Endothelial cell of hepatic sinusoid (primary cell): ENCODE measurements around the gene ADH7.
"Not testable (repeated sequence)": the region's sequence is repeated elsewhere in the genome, so short reads cannot be mapped to it uniquely, and the experiment has no call there.

ENCODE experiments used
- in situ Hi-C: cut with HindIII; loops from 2 replicates; pipeline ENCODE4 v1.10.0; 2017; ENCODE audit warnings: low sequenced_read_pairs

ADH7 gene

DNA sequence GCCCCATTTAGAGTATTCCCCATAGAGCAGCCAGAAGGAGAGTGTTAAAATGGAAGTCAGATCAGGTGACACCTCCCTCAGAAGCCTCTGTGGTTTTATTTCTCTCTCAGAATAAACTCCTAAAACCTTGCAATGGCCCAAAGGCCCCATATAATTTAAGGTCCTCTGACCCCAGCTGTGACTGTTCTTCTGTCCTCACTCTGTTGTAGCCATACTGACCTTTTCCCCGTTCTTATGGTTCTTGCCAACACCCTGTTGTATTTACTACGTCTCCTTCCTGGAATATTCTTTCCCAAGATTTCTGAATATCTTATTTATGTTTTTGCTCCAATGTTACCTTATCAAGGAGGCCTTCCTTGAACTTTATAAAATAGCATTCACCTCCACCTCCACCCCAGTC, 18.0 kb downstream of the ADH7 start:
- in situ Hi-C loops, result no loop called here

GRCh38 chr4:99415762-99416161, 19.4 kb downstream of the ADH7 start:
- in situ Hi-C loops, result not testable (repeated sequence)

DNA sequence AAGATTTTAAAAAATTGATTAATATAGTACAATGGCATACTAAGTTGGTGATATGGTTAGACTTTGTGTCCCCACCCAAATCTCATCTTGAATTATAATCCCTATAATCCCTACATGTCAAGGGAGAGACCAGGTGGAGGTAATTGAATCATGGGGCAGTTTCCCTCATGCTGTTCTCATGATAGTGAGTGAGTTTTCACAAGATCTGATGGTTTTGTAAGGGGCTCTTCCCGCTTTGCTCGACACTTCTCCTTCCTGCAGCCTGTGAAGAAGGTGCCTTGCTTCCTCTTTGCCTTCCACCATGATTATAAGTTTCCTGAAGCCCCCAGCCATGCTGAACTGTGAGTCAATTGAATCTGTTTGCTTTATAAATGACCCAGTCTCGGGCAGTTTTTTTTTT, 20.2 kb downstream of the ADH7 start:
- in situ Hi-C loops, result not testable (repeated sequence)

DNA sequence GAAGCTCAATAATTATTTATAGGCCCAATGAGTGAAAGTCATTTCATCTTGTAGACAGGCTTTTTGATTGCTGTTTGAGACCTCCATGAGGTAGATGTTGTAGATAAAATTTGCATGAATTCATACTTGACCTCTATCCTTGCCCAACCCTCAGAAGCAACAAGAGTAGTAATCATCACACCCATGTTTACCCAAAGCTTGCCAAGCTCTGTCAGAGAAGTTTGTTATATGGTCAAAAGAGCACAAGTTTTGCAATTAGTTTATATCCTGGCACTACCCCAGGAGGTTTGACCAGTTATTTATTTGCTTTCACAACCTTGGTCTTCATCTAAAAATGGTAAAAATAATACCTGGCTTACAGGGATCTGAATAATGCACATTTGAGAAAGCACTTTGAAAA, 20.7 kb downstream of the ADH7 start:
- in situ Hi-C loops, result no loop called here

GRCh38 chr4:99413140-99413539, 22.0 kb downstream of the ADH7 start:
- in situ Hi-C loops, result no loop called here

DNA sequence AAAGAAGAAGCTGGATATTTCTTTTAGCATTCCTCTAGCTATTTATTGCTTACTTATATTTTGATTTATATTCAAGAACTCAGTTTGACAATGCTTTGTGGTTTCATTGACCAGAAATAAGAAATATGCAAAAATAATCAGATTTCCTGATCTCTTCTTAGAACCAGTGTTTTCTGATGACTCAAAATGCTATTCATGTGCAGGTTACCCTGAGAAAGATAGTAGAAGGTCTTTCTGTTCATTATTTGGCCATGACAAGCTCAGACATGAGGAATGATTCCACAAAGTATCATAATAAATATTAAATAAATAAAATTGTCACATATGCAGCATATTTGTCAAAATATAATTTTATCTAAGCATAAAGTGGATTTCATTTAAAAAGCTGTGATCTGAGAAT, 24.1 kb downstream of the ADH7 start:
- in situ Hi-C loops, result no loop called here

GRCh38 chr4:99410075-99410474, 25.1 kb downstream of the ADH7 start:
- in situ Hi-C loops, result no loop called here

- in situ Hi-C loops, result no loop called here
These were observed 26.8 kb downstream of the ADH7 start for GRCh38 chr4:99408346-99408745.

GRCh38 chr4:99405433-99406115, 29.6 kb downstream of the ADH7 start:
- in situ Hi-C loops, result no loop called here

DNA sequence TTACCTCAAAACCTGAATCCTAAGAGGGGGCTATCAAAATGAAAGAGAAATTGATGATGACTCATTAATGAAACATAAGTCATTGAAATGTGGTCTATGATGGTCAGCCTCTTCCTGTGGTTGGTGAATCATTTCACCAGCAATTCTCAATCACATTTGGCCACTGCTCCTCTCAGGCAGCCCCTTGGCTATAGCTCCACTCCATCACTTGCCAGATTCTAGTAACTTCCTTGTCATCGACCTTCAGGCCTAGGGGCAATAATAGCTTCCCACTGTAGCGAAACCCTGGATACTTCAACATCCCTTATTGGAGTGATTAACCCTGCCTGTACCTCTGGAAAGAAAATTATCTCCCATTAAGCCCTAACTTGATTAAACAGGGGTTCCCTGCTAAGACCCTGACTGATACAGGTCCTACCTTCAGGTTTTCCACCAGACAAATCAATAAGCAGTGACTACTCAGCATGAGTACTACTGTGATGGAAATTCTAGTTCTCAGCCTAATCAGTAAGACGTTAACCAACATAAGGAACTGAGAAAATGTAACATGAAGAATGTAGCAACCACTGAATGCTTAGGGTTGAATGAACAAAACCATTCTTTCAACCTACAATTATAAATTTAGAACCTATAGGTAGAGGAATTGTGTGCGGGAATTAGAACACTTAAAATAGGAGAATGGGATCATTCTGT, 30.4 kb downstream of the ADH7 start:
- in situ Hi-C loops, result no loop called here

GRCh38 chr4:99403380-99404184, 31.6 kb downstream of the ADH7 start:
- in situ Hi-C loops, result no loop called here

DNA sequence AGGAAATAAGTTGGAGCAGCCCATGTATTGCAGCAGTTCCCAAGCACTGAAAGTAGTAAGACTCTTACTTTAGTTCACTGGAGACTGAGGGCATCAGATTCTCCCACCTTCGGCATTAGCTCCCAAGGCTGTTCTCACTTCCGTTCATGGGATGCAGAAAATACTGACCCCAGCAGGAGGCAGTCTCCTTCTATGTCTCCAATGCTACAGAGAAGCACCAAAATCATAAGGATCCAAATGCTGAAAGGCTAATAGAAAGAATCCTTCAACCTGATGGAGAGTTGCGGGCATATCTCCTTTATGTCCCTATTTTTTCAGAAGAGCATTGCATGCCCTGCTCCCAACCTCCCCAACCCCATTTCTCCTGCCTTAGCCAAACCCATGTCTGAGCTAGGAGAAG, 32.4 kb downstream of the ADH7 start:
- in situ Hi-C loops, result no loop called here

GRCh38 chr4:99400831-99401230, 34.3 kb downstream of the ADH7 start:
- in situ Hi-C loops, result no loop called here

- in situ Hi-C loops, result no loop called here
These were observed 36.1 kb downstream of the ADH7 start for GRCh38 chr4:99399017-99399416.

DNA sequence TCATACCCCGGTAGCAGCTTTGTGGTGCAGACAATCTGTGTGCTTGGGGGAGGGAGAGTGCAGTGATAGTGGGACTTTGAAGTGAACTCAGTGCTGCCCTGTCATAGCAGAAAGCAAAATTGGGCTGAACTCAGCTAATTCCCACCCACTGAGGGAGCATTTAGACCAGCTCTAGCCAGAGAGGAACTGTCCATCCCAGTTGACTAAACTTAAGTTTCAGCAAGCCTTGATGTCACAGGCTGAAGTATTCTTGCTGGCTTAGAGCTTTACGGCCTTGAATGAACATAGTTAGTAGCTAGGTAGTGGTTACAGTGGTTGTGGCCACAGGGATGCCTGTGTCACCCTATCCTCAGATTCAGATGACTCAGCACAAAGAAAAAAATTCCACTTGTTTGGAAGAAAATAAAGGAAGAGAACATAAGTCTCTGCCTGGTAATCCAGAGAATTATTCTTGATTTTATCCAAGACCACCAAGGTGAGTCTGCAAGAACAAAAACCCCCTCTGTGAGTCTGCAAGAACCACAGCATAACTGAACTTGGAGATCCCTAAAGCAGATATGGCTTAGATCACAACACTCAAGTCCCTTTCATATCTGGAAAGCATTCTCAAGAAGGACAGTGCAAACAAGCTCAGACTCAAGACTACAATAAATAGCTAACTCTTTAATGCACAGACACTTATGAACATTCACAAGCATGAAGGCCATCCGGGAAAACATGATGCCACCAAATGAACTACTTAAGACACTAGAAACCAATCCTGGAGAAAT, 39.4 kb downstream of the ADH7 start:
- in situ Hi-C loops, result no loop called here

GRCh38 chr4:99394896-99395295, 40.2 kb downstream of the ADH7 start:
- in situ Hi-C loops, result no loop called here

DNA sequence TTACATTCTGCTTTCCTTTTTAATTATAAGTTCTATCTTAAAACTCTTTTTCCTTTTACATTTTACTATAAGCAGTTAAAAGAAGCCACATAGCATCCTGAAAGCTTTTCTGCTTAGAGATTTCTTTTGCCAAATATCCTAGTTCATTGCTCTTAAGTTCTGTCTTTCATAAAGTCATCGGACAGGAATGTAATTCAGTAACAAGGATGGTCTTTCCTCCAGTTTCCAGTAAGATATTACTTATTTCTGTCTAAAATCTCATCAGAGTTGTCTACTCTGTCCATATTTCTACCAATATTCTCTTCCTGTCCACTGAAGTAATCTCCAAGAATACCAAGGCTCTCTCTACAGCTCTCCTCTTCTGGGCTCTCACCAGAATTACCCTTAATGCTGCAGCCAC, 45.1 kb downstream of the ADH7 start:
- in situ Hi-C loops, result no loop called here

DNA sequence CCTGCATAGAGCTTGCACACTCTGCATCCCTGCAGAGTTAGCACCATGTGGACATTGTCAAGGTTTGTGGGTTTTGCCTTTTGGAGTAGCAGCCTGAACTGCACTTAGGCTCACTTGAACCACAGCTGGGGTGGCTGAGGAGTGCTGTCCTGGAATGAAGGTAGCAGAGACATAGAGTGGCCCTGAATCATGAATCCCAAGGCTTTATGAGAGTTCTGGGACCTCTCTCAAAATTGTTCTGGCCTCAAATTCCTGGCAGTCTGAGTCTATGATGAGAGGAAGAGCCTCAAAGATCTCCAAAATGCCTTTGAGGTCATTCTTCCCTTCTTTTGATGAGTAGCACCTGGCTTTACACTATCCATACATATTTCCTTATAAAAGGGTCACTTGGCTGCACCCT, 45.5 kb downstream of the ADH7 start:
- in situ Hi-C loops, result no loop called here

GRCh38 chr4:99383833-99384392, 51.2 kb downstream of the ADH7 start:
- in situ Hi-C loops, result no loop called here

DNA sequence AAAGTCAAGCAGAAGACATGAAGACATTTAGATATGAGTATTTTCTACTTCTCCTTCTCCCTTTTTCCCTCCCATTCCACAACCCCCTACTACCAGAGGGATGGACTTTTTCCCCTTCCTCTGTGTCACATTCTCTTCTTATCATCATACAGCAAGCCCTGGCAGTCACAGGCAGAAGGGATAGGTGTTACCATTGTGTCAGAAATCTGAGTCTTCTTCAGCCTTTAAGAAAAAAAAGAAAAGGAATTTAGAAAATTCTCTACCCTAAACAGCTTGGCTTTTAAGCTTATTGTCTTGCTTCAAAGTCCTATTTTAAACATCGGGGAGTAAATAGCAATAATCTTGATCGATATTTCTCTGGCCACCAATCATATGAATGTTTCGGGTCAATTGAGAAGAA, 51.7 kb downstream of the ADH7 start:
- in situ Hi-C loops, result no loop called here
